GM12801 (cell line): ENCODE data around the gene PHLPP1.

Experiments used
- CTCF ChIP-seq: IDR thresholded peaks from one replicate; pipeline ENCODE4 v1.5.1; 2011; ENCODE audit warnings: control low read depth; ENCODE audit not compliant: insufficient read length; ENCODE audit errors: extremely low read depth

The PHLPP1 gene

GRCh38 chr18:62769216-62769615 lies 53.9 kb downstream of the PHLPP1 start:
- no peak for TF ChIP-seq CTCF

GRCh38 chr18:62771494-62772270 lies 56.3 kb downstream of the PHLPP1 start:
- no peak for TF ChIP-seq CTCF

GRCh38 chr18:62772860-62773584 lies 57.7 kb downstream of the PHLPP1 start:
- no peak for TF ChIP-seq CTCF

- no peak for TF ChIP-seq CTCF
Measured at GRCh38 chr18:62773691-62774090, 58.4 kb downstream of the PHLPP1 start.

- no peak for TF ChIP-seq CTCF
Measured at GRCh38 chr18:62776024-62776570, 60.8 kb downstream of the PHLPP1 start.

- TF ChIP-seq CTCF, result no peak
Measured at GRCh38 chr18:62777814-62778213, 62.5 kb downstream of the PHLPP1 start.
